ENCODE results near the gene ZACN.

The ZACN gene

DNA sequence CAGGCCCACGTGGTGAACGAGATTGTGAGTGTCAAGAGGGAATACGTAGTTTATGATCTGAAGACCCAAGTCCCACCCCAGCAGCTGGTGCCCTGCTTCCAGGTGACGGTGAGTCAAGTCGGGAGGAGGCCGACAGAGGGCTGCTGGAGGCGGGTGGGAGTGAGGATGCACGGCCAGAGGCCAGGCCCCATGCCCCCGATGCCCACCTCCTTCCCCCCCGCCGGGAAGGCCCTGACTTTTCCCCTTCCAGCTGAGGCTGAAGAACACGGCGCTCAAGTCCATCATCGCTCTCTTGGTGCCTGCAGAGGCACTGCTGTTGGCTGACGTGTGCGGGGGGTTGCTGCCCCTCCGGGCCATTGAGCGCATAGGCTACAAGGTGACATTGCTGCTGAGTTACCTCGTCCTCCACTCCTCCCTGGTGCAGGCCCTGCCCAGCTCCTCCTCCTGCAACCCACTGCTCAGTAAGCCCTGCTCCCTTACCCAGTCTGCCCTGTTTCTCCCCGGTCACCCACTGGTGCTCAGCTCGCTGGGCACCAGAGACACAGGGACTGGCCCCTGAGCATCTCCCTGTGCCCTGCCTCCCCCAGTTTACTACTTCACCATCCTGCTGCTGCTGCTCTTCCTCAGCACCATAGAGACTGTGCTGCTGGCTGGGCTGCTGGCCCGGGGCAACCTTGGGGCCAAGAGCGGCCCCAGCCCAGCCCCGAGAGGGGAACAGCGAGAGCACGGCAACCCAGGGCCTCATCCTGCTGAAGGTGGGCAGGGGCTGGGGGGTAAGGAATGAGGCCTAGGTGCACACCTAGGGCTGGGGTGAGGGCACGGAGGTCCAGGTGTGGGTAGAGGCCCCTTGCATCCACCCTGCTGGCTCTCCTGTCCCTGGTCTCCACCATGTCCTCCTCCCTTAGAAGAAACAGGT lies 2.6 kb downstream of the ZACN start:
- no peak for DNase-seq (ENCODE audit: low read depth, low spot score)

DNA sequence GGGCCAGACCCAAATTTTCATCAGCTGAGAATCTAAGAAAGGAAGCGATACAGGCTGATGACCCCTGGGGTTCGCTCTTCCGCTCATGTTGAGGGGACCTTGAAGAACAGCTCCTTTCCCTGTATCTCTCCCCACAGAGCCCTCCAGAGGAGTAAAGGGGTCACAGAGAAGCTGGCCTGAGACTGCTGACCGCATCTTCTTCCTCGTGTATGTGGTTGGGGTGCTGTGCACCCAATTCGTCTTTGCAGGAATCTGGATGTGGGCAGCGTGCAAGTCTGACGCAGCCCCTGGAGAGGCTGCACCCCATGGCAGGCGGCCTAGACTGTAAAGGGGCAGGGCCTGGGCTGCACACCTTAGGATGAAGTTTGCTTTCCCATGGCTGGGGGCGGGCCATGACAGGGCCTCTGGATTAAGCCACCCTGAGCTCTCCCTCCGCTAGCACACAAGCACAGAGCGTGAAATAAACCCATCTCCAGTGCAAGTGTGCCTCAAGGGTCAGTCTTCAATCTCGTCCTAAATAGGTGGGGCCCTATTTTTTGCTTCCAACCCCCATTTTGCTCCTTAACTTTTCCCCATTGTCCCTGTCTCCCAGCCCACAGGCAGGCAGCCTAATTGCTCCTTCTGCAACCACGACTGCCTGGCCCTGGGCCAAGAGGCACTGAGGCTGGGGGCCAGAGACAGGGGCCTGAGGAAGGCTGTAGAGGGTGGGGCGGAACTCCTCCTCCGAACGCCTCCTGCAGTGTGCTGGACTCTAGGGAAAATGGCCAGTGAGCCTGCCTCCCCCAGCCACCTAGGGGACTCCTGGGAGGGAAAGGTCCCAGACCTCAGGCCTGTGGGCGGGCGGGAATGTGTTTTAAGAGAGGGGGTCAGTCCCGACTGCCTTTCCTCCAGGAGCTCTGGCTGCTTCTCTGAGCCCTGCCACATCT lies 3.6 kb downstream of the ZACN start:
- DNase-seq (ENCODE audit: low read depth, low spot score), result no peak

DNA sequence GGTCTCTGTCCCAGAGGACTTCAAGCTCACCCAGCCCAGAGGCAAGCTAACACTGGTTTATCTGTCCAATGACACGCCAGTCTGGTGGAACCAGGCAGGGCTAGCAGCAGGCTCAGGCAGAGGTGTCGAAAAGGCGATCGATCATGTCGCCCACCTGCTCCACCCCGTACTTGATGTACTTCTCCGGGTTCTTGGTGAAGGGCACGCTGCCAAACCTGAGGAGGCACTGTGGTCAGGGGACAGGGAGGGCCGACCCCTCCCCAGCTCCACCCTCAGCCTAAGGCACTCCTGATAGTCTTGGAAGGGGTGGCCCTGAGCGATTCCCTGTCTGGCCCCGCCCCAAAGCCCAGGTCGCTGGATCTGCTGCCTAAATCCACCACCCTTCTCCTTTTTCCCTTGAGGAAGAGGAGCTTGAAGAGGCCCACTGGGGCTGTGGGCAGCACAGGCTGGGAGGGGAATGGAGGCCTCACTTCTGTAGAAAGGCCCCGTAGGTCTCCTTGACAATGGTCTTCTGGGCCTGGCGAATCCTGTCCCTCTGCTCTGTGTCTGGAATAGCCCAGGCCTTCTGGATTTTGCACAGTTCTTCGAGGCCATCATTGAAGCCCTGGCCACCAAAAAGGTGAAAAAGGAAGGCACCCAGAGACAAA lies 4.7 kb downstream of the ZACN start:
- no peak for DNase-seq (ENCODE audit: low read depth, low spot score)

DNA sequence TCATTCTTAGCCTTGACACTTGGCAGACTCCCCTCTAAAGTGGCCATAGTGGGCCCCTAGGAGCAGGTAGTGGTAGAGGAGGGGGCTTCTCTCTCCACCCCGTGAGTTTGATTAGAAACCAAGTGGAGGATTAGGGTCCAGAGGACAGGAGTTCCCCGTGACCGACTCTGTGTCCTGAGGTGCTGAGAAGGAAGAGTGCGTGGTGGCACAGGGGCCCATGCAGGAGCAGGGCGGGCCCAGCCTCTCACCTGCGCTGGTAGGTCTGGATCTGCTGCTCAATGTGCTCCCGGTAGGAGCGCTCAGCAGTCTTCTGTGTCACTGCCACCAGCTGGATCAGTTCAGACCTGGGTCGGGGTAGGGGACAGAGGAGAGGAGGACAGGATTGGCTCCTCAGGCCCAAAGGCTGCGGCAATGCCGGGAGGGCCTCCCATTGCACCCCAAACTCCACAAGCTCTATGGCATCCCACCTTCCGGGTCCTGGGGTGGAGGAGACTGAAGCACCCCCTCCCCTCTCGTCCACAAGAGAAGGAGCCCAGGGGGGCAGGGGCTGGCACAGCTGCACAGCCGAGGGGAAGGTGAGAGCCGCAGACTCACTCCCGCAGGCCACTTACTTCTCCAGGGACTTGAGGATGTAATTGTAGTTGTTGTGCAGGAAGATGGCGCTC lies 6.2 kb downstream of the ZACN start:
- DNase-seq (ENCODE audit: low read depth, low spot score), result no peak

DNA sequence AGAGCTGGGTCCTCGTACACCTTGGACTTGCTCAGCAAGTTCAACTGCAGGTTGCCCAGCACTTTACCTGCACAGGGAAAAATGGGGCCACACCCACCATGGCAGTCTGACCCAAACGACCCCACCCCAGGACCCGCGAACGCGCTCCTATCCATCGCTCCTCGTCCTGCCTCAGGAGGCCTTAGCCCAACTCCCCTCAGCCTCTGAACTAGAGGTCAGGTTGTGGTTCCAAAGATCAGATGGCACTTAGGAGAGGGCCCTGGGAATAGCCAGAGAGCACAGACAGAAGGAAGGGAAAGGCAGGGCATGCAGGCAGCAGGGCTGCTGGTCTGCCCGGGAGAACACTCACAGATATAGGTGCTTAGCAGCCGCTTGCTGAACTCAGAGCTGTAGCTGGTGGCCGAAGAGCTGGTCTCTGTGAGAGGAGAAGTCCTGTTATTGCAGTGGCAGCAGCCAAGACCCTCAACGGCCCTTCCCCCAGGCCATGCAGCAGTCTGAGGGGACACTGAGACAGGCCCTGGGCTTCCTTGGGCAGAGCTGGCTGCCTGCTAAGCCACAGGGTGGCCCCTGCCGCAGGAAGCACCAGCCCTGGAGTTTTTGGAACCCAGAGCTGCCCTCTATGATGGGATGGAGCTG lies 6.9 kb downstream of the ZACN start:
- DNase-seq (ENCODE audit: low read depth, low spot score), result no peak

DNA sequence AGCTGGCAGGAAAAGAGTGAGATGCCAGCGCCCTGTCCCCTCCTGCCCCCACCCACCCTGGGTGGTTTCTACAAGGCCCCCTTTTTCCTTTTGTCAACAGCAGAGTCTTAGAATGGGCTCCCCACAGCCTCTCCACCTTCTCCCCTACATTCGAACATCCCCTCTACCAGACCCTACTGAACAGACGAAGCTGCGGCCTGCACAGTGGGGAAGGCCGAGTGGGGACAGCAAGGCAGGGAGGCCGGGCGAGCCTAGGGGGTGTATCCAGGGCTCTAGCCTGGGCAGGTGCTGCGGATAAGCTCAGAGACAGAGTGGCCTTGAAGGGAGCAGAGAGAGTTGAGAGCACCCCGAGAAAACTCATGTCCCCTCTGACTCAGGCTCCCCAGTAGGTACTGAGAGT lies 7.4 kb downstream of the ZACN start:
- no peak for DNase-seq (ENCODE audit: low read depth, low spot score)

DNA sequence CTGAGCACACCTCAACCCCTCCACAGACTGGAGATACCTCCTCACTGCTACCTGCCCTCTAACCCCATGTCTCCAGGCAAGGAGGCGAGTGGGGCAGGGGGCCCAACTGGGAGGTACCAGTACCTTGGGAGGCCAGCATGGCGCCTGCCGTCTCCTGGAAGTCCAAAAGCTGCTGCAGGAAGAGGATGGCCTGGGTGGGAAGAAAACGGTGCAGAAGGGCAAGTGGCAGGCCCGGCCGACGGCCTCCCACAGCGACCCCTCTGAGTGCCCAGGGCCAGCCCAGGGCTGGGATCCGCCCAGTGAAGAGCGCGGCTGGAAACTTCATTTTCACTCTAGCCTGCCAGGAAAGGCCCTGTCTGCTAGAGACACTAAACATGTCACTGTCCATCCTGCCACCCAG lies 8.5 kb downstream of the ZACN start:
- no peak for DNase-seq (ENCODE audit: low read depth, low spot score)

DNA sequence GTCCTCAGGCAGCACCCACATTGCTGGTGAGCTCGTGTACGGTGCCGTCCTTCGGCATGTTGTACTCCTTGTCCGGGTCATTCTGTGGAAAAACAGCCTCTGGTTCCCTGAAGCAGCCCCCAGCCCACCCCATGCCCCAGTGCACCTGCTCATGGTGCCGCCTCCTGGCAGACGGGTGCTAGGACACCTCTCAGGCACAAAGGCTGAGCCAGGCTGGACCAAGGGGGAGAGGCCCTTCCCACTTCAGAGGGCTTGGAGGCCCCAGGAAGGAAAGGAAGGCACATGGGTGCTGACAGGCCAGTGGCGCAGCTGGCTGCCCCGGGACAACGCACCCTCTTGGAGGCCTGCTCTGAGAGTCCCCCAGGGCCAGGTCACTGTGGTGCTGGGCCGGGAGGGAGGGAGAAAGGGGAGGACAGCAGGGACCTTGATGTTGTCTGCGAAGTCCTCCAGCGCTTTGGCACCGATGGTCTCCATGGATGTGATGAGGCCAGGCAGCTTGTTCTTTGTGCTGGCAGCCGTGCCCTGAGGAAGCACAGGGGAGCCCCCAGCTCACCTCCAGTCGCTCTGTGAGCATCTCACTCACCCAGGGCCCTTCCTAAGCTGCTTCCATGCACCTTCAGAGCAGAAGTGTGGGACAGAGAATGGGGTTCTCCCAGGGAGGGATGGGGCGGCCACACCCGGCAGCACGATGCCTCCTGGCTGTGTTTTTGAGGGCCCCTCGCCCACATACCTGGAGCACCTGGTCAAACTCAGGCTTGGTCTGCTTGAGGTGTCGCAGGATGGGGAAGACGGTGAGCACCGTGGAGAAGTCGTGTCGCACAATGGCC lies 9.3 kb downstream of the ZACN start:
- DNase-seq (ENCODE audit: low read depth, low spot score), result no peak

DNA sequence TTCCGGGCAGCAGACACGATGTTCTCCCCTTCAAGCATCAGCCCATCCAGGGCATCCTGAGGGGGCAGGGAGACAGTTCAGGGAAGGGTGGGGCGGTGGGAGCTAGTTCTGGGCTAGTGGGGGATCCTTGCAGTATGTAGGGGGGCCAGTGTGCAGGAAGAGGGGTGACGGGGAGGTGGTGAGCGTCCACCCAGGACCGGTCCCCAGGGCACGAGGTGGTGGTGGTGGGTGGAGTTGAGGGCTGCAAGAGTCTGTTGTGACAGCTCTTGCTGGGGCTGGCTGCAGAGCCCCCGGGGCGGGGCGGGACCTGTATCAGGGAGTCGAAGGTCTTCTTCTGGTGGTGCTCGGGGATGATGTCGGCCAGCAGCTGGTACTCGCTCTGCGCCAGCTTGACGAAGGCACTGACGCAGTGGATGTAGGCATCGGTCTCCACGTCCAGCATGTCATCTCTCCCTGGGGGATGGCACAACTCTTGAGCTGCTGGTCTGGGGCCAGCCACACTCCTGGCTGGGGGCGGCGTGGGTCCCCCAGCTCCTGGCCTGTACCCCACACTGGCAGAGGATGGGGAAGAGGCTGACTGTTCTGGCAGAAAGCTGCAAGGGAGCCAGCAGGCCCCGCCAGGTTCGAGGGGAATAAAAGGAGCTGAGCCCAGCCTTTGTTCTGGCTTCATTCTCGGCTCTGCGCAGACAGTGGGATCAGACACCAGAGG lies 10.0 kb downstream of the ZACN start:
- DNase-seq (ENCODE audit: low read depth, low spot score), result no peak

DNA sequence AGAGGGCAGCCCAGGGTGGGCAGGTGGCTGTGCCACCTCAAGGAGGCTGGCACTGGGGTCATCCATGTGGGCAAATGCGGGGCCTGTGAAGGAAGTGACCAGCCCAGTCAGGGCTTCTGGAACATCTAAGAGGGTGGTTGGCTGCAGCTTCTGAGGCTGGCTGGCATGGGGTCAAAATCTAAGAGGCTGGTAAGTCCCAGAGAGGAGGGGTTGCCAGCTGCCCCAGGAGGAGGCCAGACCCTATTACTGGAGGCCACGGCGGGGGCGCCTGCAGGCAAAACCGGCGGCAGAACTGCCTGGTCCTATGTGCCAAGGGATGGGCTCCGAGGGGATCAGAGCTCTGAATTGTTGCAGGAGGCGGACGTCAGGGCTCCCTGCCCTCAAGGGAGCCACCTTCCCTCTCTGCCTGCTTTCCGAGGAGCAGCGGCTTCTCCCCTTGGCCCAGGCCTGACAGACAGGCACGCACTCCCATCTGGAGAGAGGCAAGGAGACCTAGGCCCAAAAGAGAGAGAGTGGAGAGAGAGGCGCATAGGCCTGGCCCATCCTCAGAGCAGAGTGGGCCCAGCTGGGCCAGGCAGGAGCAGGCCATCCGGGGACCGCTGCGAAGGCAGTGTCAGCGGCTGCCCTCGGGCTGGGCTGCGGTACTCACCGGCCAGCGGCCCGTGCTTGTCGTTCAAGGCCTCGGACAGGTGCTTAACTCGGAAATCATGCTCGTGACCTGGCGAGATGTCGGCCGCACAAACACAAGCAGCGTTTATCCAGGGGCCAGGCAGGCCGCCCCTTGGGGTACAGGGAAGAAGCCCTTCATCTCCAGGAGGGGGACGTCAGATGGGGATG lies 10.9 kb downstream of the ZACN start:
- no peak for DNase-seq (ENCODE audit: low read depth, low spot score)

DNA sequence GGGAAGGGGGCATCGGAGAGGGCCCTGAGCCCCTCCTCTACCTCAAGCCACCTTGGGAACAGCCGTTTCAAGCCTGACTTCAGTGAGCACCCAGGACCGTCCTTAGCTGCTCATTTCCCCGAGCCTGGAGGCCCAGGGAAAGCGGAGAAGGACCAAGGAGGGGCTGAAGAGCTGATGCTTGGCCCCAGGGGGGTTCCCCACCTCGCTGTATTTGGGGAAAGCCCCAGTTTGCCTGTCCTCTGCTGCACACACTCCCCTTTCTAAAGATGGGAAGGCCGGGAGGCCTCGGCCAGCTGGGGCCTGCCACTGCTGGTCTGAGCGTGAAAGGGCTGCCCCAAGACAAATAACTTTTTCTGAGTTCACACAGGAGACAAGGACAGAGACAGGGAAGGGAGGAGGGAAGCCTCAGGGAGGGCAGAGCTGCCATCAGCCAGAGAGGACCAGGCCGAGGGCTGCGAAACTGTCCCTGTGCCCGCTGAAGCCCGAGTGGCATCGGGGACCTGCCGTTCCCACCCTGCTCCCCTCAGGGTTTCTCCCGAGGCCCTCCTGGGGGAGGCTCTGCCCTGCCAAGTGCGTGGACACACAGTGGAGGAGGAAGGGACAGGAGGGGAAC lies 11.6 kb downstream of the ZACN start:
- no peak for DNase-seq (ENCODE audit: low read depth, low spot score)

DNA sequence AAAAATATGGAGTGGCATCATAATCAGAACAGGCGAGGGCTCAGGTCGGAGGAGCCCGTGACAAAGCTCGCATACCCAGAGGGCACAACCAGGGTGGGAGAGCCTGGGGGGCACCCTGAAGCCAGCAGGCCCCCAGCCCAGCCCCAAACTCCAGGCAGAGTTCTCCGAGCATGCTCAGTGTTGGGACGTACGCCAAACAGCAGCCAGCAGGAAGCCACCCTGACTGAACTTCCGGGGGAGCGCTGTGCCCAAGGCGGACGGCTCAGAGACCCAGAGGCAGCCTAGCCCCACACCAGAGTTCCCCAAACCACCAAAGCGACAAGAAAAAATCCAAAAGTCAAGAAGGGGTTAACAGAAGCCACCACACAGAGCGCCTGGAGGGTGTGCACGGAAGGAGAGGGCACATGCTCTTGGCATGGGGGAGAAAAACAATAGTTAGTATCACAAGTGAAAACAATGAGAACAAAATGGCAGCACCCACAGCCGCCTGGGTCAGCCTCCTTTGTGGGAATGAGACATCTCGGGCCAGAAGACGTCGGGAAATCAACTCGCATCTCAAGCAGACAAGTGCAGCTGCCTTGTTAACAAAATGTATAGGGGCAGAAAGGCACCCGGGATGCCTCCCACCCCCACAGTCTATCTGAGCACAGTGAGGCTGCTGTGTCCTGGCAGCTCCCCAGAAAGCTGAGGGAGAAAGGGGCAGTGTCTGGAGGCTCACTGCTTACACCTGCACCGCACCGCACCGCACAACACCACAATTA lies 12.7 kb downstream of the ZACN start:
- DNase-seq (ENCODE audit: low read depth, low spot score), result no peak

DNA sequence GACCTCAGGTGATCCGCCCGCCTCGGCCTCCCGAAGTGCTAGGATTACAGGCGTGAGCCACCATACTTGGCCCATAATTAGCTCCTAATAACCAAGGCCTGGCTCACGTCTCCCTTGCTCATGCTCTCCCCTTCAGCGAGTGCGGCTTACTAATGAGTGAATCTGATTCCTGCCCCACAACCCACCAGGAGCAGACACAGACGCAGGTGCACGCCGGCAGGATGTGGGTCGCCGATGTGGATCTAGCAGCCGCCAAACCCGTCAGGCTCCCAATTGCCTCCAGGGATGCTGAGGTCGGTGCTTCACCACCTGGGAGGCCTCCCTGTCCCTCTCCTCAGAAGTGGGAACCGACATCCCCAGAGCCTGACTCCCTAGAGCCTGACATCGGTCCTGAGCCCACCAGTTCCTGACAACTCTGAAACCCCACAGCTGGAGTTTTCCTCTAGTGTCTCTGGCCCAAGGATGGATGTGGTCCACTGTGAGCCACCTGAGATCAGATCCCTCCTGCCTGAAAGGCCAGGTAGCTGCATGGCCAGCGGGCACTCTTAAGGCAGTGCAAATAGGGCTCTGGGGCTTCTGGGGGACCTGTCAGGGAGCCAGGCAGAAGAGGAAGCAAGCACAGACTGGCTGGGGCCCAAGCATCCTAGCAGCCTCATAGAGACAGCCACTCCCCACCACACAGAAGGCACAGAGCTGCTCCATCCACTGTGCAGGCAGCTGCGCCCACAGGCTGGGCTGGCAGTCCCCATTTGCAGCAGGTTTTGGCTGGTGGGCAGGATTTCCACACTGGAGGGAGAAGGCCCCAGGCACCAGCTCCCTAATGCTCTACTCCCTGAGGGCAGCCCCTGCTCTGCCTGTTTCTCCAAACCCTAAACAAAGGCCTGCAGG lies 13.8 kb downstream of the ZACN start:
- no peak for DNase-seq (ENCODE audit: low read depth, low spot score)

DNA sequence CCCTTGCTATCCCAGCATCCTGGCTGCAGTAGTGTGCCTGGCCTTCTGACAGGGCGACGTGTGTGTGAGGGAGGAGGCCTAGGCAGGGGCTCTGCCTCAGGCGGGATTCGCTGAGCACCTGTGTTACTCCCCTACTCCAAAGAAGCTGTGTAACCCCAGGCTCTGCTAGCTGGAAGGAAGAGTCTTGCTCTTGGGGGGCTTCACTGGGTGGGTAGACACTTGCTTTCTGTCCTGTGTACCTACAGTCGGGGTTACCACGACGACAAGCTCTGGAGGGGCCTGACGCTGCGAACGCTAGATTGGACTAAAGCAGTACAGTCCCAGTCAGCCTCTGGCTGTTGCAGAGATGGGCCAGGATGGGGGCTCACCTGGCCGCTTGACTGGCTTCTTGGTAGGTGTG lies 15.1 kb downstream of the ZACN start:
- no peak for DNase-seq (ENCODE audit: low read depth, low spot score)

DNA sequence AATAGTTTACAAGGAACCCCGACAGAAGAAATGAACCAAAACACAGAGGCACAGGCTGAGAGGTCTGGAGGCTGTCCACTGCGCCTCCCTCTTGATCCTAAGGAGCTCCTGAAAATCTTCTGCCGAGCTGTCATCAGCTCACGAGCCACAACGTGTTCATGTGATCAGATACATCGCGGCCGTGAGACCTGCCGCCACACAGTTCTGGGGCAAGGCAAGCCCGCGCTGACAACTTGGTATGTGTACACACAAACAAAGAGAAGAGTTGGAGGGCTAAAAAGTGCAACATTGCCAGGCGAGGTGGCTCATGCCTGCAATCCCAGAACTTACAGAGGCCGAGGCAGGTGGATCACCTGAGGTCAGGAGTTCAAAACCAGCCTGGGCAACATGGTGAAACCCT lies 17.0 kb downstream of the ZACN start:
- no peak for DNase-seq (ENCODE audit: low read depth, low spot score)

DNA sequence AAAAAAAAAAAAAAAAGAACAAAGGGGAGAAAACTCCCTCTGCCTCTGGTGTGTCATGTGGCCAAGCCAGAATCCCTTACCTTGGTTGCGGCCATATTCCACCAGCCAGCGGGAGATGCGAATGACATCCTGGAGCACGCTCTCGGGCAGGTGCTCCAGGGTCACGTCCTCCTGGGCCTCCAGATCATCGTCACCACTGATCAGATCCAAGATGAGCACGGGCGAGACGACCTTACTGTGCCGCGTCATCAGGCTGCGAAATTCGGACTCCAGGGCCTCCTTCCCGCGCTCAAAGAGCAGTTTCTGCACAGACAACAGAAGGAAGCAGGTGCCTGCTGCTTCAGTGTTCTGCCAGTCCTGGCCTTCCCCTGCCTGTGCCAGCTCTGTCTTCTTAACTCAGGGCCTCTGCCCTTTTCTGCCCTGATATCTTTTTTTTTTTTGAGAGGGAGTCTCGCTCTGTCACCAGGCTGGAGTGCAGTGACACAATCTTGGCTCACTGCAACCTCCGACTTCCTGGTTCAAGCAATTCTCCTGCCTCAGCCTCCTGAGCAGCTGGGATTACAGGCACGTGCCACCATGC lies 18.8 kb downstream of the ZACN start:
- DNase-seq (ENCODE audit: low read depth, low spot score), result no peak
